ENCODE results near the gene MCC. TPM values are rescaled to one million over a fixed set of nuclear protein-coding genes. Genes with fewer than 3 reads are reported as not detected.

The MCC gene
- total RNA-seq, 1 donor from 2014 or later, result 14.0 TPM

GRCh38 chr5:113205807-113206206 is 282.4 kb downstream of the MCC start:
- no peak for DNase-seq (ENCODE audit: extremely low spot score, unreplicated experiment)
- Mint-ChIP-seq H3K36me3 (ENCODE audit: unreplicated experiment) (no peaks in the 10 kb centered on the region), H3K4me3 (ENCODE audit: unreplicated experiment) (no peak overlapping the region), H3K9me3 (ENCODE audit: unreplicated experiment) (no peaks in the 10 kb centered on the region), H3K27me3 (ENCODE audit: unreplicated experiment) (no peaks in the 10 kb centered on the region), H3K4me1 (ENCODE audit: unreplicated experiment) (peaks cover 11% of the 10 kb centered on the region), H3K27ac (ENCODE audit: unreplicated experiment) (no peak overlapping the region)
- no peak for TF ChIP-seq CTCF (IDR thresholded peaks at IDR 0.05)

DNA sequence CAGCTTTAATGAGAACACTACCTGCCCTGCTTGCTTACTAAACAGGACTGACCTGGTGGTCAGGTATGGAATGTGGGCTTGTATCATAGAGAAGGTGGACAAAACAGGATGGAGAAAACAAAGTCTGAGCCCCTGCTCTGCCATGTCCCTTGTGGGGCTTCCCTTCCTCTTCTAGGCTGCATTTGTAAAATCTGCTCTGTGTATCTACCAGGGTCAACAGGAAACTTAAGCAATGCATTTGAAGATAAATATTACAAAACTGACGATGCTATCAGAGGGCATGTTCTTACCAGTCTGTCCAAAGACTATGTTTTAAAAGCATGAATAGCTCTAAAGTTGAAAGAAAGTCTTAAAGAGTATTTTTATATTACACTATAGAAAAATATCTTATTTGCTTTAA is 282.9 kb downstream of the MCC start:
- peaks cover 11% of the 10 kb centered on the region for H3K4me1 Mint-ChIP-seq (ENCODE audit: unreplicated experiment)
- H3K36me3 Mint-ChIP-seq (ENCODE audit: unreplicated experiment), result no peaks in the 10 kb centered on the region
- H3K27me3 Mint-ChIP-seq (ENCODE audit: unreplicated experiment), result no peaks in the 10 kb centered on the region
- H3K4me3 Mint-ChIP-seq (ENCODE audit: unreplicated experiment), result no peak overlapping the region
- H3K27ac Mint-ChIP-seq (ENCODE audit: unreplicated experiment), result no peak overlapping the region
- H3K9me3 Mint-ChIP-seq (ENCODE audit: unreplicated experiment), result no peaks in the 10 kb centered on the region
- TF ChIP-seq CTCF (IDR thresholded peaks at IDR 0.05), result no peak
- DNase-seq (ENCODE audit: extremely low spot score, unreplicated experiment), result no peak

DNA sequence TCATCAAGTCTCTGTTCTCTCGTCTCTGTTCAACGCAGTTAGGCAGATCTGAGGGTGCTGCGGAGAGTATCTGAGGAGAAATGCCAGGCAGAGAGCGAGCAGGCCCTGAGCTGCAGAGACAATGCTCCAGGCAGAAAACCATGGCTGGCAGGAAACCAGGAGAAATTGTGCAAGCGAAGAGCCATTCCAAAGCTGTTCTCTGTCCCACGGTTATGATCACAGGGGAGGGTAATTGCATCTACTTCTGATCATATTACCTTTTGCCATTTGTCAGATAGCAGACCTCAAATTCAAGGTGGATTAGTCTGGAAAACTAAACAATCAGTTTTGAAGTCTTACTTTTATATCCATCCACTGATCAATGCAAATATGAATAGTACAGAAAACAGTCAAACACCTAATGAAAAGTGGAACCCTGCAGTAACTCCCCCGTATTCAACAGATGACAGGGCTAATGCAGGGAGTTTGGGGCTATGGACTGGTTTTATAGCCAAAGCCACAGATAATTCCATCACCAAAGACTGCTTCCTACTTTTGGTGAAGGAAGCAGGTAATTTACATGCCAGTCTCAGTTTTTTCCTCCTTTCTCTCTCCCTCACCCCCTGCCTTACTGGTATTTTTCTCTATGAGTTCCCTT is 283.6 kb downstream of the MCC start:
- no peak for TF ChIP-seq CTCF (IDR thresholded peaks at IDR 0.05)
- Mint-ChIP-seq H3K9me3 (ENCODE audit: unreplicated experiment) (no peaks in the 10 kb centered on the region), H3K4me3 (ENCODE audit: unreplicated experiment) (no peak overlapping the region), H3K36me3 (ENCODE audit: unreplicated experiment) (no peaks in the 10 kb centered on the region), H3K4me1 (ENCODE audit: unreplicated experiment) (peaks cover 11% of the 10 kb centered on the region), H3K27ac (ENCODE audit: unreplicated experiment) (no peak overlapping the region), H3K27me3 (ENCODE audit: unreplicated experiment) (no peaks in the 10 kb centered on the region)
- DNase-seq (ENCODE audit: extremely low spot score, unreplicated experiment), result no peak

DNA sequence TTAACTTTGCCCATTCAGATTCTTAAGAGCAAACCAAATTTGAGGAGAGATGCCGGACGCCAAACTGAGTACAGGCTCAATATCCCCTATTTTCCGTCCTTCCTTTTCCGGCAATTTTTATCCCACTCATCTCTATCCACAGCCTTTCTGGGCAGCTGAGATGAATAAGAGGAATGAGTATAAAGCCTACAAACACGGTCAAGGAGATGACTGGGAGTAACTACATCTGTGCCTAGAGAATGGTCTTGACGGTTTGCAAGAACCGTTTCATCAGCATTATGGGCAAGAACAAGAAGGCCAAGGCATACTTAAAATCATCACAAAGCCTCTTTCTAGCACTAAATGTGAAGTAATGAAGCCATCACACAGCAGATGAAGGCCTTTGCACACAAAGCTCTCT is 284.3 kb downstream of the MCC start:
- no peak overlapping the region for H3K27ac Mint-ChIP-seq (ENCODE audit: unreplicated experiment)
- H3K27me3 Mint-ChIP-seq (ENCODE audit: unreplicated experiment), result no peaks in the 10 kb centered on the region
- H3K4me1 Mint-ChIP-seq (ENCODE audit: unreplicated experiment), result peaks cover 12% of the 10 kb centered on the region
- H3K9me3 Mint-ChIP-seq (ENCODE audit: unreplicated experiment), result no peaks in the 10 kb centered on the region
- no peak overlapping the region for H3K4me3 Mint-ChIP-seq (ENCODE audit: unreplicated experiment)
- DNase-seq (ENCODE audit: extremely low spot score, unreplicated experiment), result no peak
- no peak for TF ChIP-seq CTCF (IDR thresholded peaks at IDR 0.05)
- no peaks in the 10 kb centered on the region for H3K36me3 Mint-ChIP-seq (ENCODE audit: unreplicated experiment)

DNA sequence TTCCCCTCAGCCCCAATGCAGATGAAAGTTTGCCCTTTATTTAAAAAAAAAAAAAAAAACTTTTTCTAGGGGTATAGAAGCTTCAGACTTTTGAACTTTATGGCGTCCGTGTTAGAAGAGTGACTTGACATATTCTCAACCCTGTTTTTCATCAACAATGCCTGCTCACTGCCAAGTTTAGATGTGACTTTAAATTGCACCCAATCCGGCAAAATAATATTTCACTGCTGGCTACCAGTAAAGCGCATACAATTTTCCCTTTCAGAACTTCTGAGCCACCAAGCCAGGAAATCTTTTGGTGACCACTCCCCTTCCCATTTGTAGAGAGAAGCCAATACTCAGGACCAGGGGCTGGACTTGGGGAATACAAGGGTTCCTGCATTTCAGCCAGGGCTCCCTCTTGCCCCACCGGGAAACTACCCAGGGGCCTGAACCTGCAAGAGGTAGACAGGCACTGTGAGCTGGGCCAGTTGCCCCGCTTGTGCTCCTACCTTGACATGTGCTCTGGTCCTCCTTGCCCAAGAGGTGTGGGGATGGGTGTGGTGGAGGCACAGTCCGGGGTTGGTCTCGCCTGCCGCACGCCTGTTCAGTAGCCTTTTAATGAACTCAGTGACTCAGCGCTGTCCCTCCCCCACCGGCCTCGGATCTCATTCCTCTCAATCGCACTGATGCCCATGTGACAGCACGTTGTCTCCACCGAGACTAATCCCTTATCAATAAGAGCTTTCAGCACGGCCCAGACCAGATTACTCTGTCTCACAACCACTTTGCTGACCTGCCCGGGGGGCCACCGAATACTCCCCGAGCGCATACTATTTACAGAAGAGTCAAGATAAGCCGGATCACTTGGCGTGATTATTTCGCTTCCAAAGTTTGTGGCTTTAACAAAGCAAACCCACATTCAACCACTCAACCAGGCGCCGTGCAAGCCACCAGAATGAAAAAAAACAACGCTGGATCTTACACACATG is 285.2 kb downstream of the MCC start:
- Mint-ChIP-seq H3K4me1 (ENCODE audit: unreplicated experiment) (peaks cover 12% of the 10 kb centered on the region), H3K4me3 (ENCODE audit: unreplicated experiment) (no peak overlapping the region), H3K9me3 (ENCODE audit: unreplicated experiment) (no peaks in the 10 kb centered on the region), H3K36me3 (ENCODE audit: unreplicated experiment) (no peaks in the 10 kb centered on the region), H3K27me3 (ENCODE audit: unreplicated experiment) (no peaks in the 10 kb centered on the region), H3K27ac (ENCODE audit: unreplicated experiment) (no peak overlapping the region)
- TF ChIP-seq CTCF (IDR thresholded peaks at IDR 0.05), result no peak
- DNase-seq (ENCODE audit: extremely low spot score, unreplicated experiment), result no peak

All from osteocyte (in vitro differentiated cells).